Activated CD4-positive, alpha-beta T cell treated with anti-CD3 and anti-CD28 coated beads, Interleukin-10, Interleukin-2, amounts not matched to agents 100 ng/mL and 50 ng/mL, durations not matched to agents 16 hours and 8 hours (primary cell): ENCODE data around the gene PRKN.

Experiments used
- DNase-seq: peaks from one replicate; pipeline ENCODE4 v3.0.0-alpha.2; 2020

PRKN gene

GRCh38 chr6:162273986-162274385 is 453.6 kb downstream of the PRKN start:
- DNase-seq, result no peak

GRCh38 chr6:162271922-162272321 is 455.6 kb downstream of the PRKN start:
- DNase-seq, result no peak

- no peak for DNase-seq
These were observed 456.6 kb downstream of the PRKN start for GRCh38 chr6:162270966-162271365.

DNA sequence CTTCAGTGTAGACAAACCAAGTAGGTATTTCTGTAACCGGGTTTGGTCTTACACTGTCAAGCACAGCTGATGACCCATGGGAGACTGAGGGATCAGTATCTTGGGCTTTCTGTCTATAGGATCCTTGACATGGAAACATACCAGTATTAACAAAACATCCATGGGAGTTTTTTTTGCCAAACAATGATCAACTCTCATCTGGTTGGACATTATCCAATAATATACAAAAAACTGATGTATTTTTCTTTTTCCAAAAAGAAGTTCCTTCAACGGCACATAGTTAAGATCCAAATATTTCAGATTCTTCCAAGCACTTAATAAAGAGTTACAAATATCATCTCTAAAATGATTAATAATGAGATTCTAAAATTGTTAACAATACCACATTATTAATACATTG is 459.9 kb downstream of the PRKN start:
- no peak for DNase-seq

- no peak for DNase-seq
These were observed 460.4 kb downstream of the PRKN start for GRCh38 chr6:162267126-162267525.

- DNase-seq, result no peak
These were observed 463.0 kb downstream of the PRKN start for GRCh38 chr6:162264581-162264980.

DNA sequence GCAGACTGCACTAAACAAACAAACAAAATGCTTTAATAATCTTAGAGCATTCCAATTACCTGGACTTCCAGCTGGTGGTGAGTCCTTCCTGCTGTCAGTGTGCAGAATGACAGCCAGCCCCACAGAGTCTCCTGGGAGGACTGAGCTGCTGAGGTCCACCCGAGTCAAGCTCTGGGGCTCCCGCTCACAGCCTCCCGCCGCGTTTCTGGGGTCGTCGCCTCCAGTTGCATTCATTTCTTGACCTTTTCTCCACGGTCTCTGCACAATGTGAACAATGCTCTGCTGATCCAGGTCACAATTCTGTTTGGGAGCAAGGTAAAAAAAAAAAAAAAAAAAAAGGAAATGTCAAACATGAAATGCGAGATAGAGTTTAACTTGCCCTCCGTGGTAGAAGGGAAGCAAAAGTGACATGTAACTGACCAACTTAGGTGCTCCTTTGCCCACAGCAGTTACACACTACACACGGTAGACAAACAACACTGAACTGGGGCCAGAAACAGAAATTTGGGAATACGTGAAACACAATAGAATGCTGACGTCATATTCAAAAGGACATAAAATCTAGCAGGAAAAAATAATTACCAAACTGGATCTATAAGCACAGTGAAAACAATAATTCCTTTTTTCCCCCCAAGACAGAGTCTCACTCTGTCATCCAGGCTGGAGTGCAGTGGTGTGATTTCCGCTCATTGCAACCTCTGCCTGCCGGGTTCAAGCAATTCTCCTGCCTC is 464.9 kb downstream of the PRKN start:
- DNase-seq, result no peak

DNA sequence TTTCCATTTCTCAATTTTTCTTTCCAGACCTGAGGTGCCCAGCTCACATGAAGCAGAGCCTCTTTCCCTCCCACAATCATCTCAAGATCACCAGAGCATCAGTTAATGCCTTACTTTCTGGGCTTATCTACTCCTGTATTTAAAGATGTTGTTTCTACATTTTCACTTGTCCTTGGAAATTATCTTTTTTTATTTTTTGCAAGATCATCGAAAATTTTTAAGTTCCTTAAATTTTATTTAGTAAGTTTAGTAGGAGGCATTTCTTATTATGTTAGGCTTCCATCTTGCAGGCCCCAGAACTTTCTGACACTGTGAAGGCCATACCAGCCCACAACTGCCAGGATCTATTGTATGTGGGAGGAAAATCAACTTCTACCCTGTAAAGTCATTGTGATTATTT is 466.0 kb downstream of the PRKN start:
- DNase-seq, result no peak

- DNase-seq, result peak; percentile 1
These were observed 467.5 kb downstream of the PRKN start for GRCh38 chr6:162260027-162260426.

DNA sequence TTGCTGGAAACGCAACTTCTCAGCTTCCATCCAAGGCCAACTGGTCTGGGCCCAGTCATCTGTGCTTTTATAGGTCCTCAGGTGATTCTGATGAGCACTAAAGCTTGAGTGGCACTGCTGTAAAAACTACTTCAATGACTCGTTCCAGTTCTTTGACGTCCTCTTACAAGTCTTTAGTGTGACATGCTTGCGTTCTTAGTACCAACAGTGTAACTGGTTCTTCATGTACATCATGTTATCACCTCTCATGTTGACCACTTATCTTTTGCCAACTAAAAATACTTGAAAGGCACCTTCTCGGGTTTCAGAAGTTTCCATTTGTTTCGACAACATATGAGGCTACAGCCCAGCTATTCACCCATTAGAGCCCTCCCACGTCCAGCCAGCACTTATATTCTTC is 468.9 kb downstream of the PRKN start:
- DNase-seq, result no peak

DNA sequence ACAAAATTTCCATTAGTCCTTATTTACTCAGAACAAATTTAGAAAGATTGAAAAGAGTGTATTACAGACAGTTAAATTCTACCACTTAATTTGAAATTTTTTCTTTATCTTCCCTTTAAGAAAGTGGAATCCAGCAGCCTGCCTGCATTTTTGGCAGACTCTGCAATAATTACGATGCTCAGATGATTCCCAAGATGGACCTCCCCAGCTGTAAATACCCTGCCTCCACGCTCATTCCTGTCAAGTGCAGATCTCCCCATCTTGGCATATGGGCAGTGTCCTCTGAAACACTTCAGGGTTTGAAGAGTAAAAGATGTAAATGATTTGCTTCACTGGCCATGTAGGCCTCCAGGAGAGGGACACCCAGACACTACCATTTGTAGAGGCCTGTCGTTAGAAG is 471.2 kb downstream of the PRKN start:
- no peak for DNase-seq

DNA sequence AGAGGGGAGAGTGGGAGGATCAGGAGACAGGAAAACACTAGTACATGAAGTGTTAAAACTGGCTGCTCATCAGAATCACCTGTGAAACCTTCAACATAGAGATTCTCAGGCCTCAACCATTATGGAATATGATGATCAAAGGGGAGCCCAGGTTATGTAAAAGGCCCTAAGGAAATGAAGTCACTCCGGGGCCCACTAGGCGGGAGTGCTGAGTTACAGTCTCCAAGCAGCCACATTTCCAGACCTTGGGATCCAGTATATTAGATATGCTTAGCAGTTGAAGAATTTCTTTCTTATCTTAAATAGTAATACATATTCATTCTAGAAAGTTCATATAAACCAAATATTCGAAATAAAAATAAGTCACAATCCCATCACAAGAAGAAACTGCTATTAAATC is 476.3 kb downstream of the PRKN start:
- DNase-seq, result no peak

DNA sequence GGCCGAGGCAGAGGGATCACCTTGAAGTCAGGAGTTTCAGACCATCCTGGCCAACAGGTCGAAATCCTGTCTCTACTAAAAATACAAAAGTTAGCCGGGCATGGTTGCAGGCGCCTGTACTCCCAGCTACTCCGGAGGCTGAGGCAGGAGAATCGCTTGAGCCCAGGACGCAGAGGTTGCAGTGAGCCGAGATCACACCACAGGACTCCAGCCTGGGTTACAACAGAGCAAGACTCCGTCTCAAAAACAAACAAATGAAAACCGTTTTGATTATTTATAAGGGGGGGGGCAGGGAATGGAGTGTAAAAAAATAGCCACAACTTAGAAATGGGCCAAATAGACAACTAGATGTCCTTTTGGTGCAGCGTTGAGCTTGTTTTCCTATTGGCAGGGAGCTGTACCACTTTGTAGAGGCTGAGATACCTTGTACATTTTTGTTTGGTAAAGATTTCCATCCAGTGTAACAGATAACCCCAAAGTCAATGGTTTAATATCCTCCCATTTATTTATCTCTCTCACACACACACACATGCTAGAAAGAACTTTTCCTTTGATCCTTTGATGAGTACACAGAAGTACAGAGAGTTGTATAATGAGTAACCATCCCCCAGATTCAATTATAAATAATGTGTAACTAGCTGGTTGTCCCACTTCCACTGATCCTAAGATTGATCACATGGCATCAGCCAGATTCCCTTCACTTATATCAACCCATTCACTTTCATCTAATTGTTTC is 477.5 kb downstream of the PRKN start:
- DNase-seq, result no peak

DNA sequence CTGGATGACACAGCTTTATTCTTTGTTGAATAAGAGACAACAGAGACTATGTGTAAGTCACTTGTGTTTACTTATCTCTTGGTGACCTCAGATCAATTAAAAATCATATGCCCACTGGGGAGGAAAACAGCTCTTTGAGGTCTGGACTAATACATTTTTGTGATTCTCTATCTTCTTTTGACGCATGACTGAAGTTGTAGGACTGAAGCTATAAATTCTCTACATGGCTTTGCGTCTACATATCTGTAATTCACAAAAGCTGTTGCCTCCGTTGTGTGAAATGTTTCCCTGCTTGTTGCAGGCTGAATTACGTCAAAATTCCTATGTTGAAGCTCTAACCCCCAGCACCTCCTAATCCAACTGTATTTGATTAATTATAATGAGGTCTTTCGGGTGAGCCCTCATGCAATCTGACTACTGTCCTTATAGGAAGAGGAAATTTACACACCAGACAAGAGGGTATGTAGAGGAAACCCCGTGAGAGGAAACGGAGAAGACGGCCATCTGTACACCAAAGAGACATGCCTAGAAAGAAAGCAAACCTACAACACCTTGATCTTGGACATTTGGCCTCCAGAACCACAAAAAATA is 481.6 kb downstream of the PRKN start:
- no peak for DNase-seq

- no peak for DNase-seq
These were observed 483.5 kb downstream of the PRKN start for GRCh38 chr6:162244031-162244430.

- no peak for DNase-seq
These were observed 484.7 kb downstream of the PRKN start for GRCh38 chr6:162242915-162243314.

DNA sequence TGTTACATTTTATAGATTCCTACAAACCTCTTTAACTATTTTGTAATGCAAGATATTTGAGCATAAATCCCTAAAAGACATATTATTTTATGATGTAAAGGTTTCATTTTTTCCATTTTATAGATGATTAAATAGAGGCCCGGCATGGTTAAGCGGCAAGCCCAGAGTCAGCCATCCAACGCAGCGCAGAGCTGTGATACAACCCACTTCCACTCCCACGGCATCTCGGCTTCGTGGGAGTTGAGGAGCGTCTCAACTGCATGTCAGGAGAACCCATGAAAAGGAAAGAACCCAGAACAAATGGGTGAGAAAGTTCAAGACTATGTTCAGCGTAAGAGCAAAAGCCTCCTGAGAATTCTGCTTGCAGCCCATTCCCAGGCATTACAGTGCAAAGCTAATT is 488.2 kb downstream of the PRKN start:
- DNase-seq, result no peak

DNA sequence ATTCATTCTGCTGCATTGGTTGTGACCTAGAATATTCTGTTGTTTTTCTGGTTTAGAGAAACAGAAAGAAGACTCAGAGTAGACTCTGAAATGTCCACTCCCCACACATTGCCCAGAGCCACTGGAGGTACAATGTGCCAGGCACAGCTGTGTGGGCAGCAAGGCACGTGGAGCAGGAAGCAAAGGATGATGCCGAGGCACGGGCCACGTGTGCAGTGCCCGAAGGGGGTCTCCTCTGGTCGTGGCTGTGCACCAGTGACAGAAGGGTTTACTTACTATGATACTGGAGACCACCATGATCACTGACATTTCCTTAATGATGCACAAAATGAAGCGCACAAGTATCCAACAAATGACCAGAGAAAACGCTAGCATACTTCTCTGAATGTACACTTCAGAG is 488.9 kb downstream of the PRKN start:
- no peak for DNase-seq

- DNase-seq, result no peak
These were observed 490.2 kb downstream of the PRKN start for GRCh38 chr6:162237331-162237730.

DNA sequence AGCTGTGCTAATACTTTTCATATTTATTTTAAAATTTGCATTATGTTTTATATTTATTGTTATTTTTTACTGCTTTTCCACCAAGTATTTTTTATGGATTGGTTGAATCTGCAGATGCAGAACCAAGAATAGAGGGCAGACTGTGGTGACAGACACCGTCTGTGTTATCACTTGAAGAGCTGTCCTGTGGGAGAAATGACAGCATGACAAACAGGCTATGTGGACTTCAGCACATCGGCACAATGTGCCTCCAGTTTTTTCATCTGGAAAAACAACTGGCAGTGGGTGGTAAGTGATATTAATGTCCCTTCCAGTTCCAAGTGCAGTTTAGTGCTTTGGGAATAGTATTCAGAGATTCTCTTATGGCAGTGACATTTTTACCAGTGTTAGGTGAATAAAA is 492.9 kb downstream of the PRKN start:
- DNase-seq, result no peak

- no peak for DNase-seq
These were observed 497.3 kb downstream of the PRKN start for GRCh38 chr6:162230147-162230752.

DNA sequence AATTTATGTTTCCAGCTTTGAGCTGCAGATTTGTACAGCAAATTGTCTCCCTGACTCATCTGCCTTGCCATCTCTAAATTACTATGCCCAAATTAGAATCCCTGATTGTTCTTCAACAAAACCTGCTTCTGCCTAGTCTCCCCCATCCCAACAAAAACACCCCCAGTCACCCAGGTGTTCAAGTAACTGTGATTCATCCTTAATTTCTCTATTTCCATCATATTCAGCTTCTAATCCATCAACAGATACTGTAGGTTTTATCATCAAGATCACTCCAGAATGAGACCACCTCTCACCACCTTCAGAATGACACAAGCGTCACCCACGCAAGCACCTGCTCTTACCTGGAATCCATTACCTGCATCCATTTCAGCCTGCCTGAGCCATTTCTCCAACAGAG is 498.5 kb downstream of the PRKN start:
- no peak for DNase-seq

- no peak for DNase-seq
These were observed 500.8 kb downstream of the PRKN start for GRCh38 chr6:162226803-162227202.

DNA sequence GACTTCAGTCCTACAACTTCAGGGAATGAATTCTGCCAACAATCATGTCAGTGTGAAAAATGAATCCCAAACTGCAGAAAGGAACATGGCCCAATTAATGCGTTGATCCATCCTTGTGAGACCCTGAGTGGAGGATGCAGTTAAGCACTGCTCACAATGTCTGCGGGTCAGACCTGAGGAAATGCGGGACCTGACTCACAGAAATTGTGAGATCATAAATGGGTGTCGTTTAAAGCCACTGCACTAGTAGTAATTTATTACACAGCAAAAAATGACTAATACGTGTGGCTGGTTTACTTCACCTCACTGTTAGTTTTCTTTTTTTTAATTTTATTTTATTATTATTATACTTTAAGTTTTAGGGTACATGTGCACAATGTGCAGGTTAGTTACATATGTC is 505.0 kb downstream of the PRKN start:
- DNase-seq, result no peak
